Fibroblast of peridontal ligament (primary cell): ENCODE data around the gene GRM7.

Experiments used
- DNase-seq: peaks from one replicate; pipeline ENCODE4 v3.0.0-alpha.2; 2010; ENCODE audit errors: extremely low read depth

The GRM7 gene

GRCh38 chr3:7577513-7577912 lies 716.6 kb downstream of the GRM7 start:
- DNase-seq, result no peak

- DNase-seq, result no peak
Observed at GRCh38 chr3:7581831-7582230, 720.9 kb downstream of the GRM7 start.

- no peak for DNase-seq
Observed at GRCh38 chr3:7585052-7585451, 724.1 kb downstream of the GRM7 start.

GRCh38 chr3:7588236-7588635 lies 727.3 kb downstream of the GRM7 start:
- DNase-seq, result no peak

- no peak for DNase-seq
Observed at GRCh38 chr3:7589526-7589925, 728.6 kb downstream of the GRM7 start.

GRCh38 chr3:7602297-7602696 lies 741.4 kb downstream of the GRM7 start:
- no peak for DNase-seq

GRCh38 chr3:7607083-7607482 lies 746.2 kb downstream of the GRM7 start:
- no peak for DNase-seq

GRCh38 chr3:7607676-7608075 lies 746.8 kb downstream of the GRM7 start:
- DNase-seq, result no peak

GRCh38 chr3:7610634-7611033 lies 749.7 kb downstream of the GRM7 start:
- no peak for DNase-seq

GRCh38 chr3:7615043-7615442 lies 754.1 kb downstream of the GRM7 start:
- no peak for DNase-seq

- no peak for DNase-seq
Observed at GRCh38 chr3:7618606-7619005, 757.7 kb downstream of the GRM7 start.

- no peak for DNase-seq
Observed at GRCh38 chr3:7620401-7620800, 759.5 kb downstream of the GRM7 start.

- no peak for DNase-seq
Observed at GRCh38 chr3:7621046-7621630, 760.2 kb downstream of the GRM7 start.

GRCh38 chr3:7621651-7622050 lies 760.7 kb downstream of the GRM7 start:
- DNase-seq, result no peak

- no peak for DNase-seq
Observed at GRCh38 chr3:7625021-7625420, 764.1 kb downstream of the GRM7 start.

GRCh38 chr3:7630351-7630911 lies 769.5 kb downstream of the GRM7 start:
- DNase-seq, result no peak

- no peak for DNase-seq
Observed at GRCh38 chr3:7630925-7631324, 770.0 kb downstream of the GRM7 start.

GRCh38 chr3:7632305-7632704 lies 771.4 kb downstream of the GRM7 start:
- no peak for DNase-seq

GRCh38 chr3:7637694-7638093 lies 776.8 kb downstream of the GRM7 start:
- no peak for DNase-seq

- DNase-seq, result no peak
Observed at GRCh38 chr3:7638103-7638502, 777.2 kb downstream of the GRM7 start.

GRCh38 chr3:7640787-7641186 lies 779.9 kb downstream of the GRM7 start:
- DNase-seq, result no peak

GRCh38 chr3:7646851-7647250 lies 785.9 kb downstream of the GRM7 start:
- DNase-seq, result no peak

- DNase-seq, result no peak
Observed at GRCh38 chr3:7650466-7650865, 789.6 kb downstream of the GRM7 start.

GRCh38 chr3:7651274-7651673 lies 790.4 kb downstream of the GRM7 start:
- no peak for DNase-seq
